B cell (primary cell): ENCODE data around the gene CFAP251.
"Not testable (repeated sequence)": the region's sequence is repeated elsewhere in the genome, so short reads cannot be mapped to it uniquely, and the experiment has no call there.

Experiments used
- CTCF ChIP-seq: fragments of 200-600 bp; IDR thresholded peaks from one replicate; pipeline ENCODE4 v1.8.0; 2022; ENCODE audit warnings: antibody characterized with exemption, mild to moderate bottlenecking
- EZH2 ChIP-seq: IDR thresholded peaks from 2 replicates; pipeline ENCODE4 v1.6.1; 2012; ENCODE audit warnings: borderline replicate concordance, low read depth, mild to moderate bottlenecking, moderate library complexity, low read length; ENCODE audit not compliant: insufficient read depth, poor library complexity, severe bottlenecking

- TF ChIP-seq CTCF, EZH2: not testable (repeated sequence)
Measured at GRCh38 chr12:122041458-122041857, 123.1 kb downstream of the CFAP251 start.
